NT2/D1 (cell line): Measurements from ENCODE around the gene TDRD3.

Source experiments
- DNase-seq: peaks from one replicate; pipeline ENCODE4 v3.0.0-alpha.2; 2011; ENCODE audit warnings: low read depth, low spot score
- H3K27me3 ChIP-seq: 2 replicates; pipeline ENCODE4 v1.6.0; 2011; ENCODE audit warnings: mild to moderate bottlenecking; ENCODE audit not compliant: insufficient read length, insufficient read depth
- H3K36me3 ChIP-seq: 2 replicates; pipeline ENCODE4 v1.6.1; 2011; ENCODE audit warnings: mild to moderate bottlenecking, low read length, mixed read lengths; ENCODE audit not compliant: insufficient read depth, insufficient read length
- H3K4me1 ChIP-seq: 2 replicates; pipeline ENCODE4 v1.5.1; 2011; ENCODE audit not compliant: insufficient read depth, insufficient read length
- H3K4me3 ChIP-seq: 2 replicates; pipeline ENCODE4 v1.5.1; 2011; ENCODE audit warnings: low read depth; ENCODE audit not compliant: insufficient read length
- H3K9ac ChIP-seq: 2 replicates; pipeline ENCODE4 v1.6.0; 2011; ENCODE audit warnings: low read depth; ENCODE audit not compliant: insufficient read length
- H3K9me3 ChIP-seq: 2 replicates; pipeline ENCODE4 v1.5.1; 2011; ENCODE audit warnings: mild to moderate bottlenecking, low read length; ENCODE audit not compliant: insufficient read depth
- SUZ12 ChIP-seq: IDR thresholded peaks from 2 replicates; pipeline ENCODE4 v1.6.1; 2011; ENCODE audit not compliant: insufficient read length, insufficient read depth; ENCODE audit errors: extremely low read depth
- YY1 ChIP-seq: IDR thresholded peaks from 2 replicates; pipeline ENCODE4 v1.6.1; 2011; ENCODE audit not compliant: insufficient read length, insufficient read depth
- ZNF274 ChIP-seq: IDR thresholded peaks from 2 replicates; pipeline ENCODE4 v1.6.1; 2011; ENCODE audit warnings: mild to moderate bottlenecking, low read depth, low read length

Gene TDRD3

GRCh38 chr13:60620611-60621395 is 223.8 kb downstream of the TDRD3 start:
- H3K9me3 ChIP-seq = no peaks in the 10 kb centered on the region
- no peak overlapping the region for H3K9ac ChIP-seq
- DNase-seq = no peak
- H3K36me3 ChIP-seq = no peaks in the 10 kb centered on the region
- no peak overlapping the region for H3K4me3 ChIP-seq
- no peaks in the 10 kb centered on the region for H3K4me1 ChIP-seq
- no peaks in the 10 kb centered on the region for H3K27me3 ChIP-seq
- TF ChIP-seq YY1 = no peak
- no peak for TF ChIP-seq SUZ12
- no peak for TF ChIP-seq ZNF274

- Histone ChIP-seq H3K27me3 (no peaks in the 10 kb centered on the region), H3K4me1 (no peaks in the 10 kb centered on the region), H3K36me3 (no peaks in the 10 kb centered on the region), H3K9me3 (no peaks in the 10 kb centered on the region), H3K9ac (no peak overlapping the region), H3K4me3 (no peak overlapping the region)
- no peak for DNase-seq
- TF ChIP-seq SUZ12 = no peak
These were observed 226.1 kb downstream of the TDRD3 start for GRCh38 chr13:60623151-60623550.
